Thyroid gland (tissue), 4 donors: ENCODE results near the gene KCNK17. TPM values are rescaled to one million over a fixed set of nuclear protein-coding genes. Genes with fewer than 3 reads are reported as not detected.

Source experiments
- DNase-seq, 2 donors: peaks; one replicate each; pipeline ENCODE4 v3.0.0-alpha.2; 2019
- H3K27ac ChIP-seq, 3 donors: fragments of 200-600 bp; sonication (generic); 1 replicate in 2 of 3; 2 replicates in 1 of 3; pipeline ENCODE4 v1.5.1; 2016 to 2019; ENCODE audit warnings: mild to moderate bottlenecking in 1 of 3, moderate library complexity in 1 of 3
- H3K27me3 ChIP-seq: fragments of 200-600 bp; sonication (generic); one replicate; pipeline ENCODE4 v1.5.1; 2019
- H3K36me3 ChIP-seq, 2 donors: fragments of 200-600 bp; sonication (generic); one replicate each; pipeline ENCODE4 v1.5.1; 2016 to 2019
- H3K4me1 ChIP-seq, 2 donors: fragments of 200-600 bp; sonication (generic); one replicate each; pipeline ENCODE4 v1.5.1; 2017 to 2019
- H3K4me3 ChIP-seq, 3 donors: fragments of 200-600 bp; sonication (generic); replicated peaks in 1 of 3; 1 replicate in 2 of 3; 2 replicates in 1 of 3; pipeline ENCODE4 v1.5.1; 2016; ENCODE audit warnings: mild to moderate bottlenecking in 1 of 3
- H3K9me3 ChIP-seq: fragments of 200-600 bp; sonication (generic); one replicate; pipeline ENCODE4 v1.5.1; 2017
- CTCF ChIP-seq, 6 experiments: fragments of 200-600 bp in 3 of 6; fragments of 450-650 bp in 3 of 6; sonication (generic) in 3 of 6; IDR thresholded peaks; one replicate each; pipeline ENCODE4 v1.5.1; 2016 to 2019; ENCODE audit warnings: antibody characterized with exemption in 6 of 6, mild to moderate bottlenecking in 2 of 6, inconsistent platforms in 1 of 6, moderate library complexity in 1 of 6
- POLR2A ChIP-seq, 2 donors: fragments of 450-650 bp; IDR thresholded peaks; one replicate each; pipeline ENCODE4 v1.6.1; 2017; ENCODE audit warnings: antibody characterized with exemption in 2 of 2, mild to moderate bottlenecking in 2 of 2, moderate library complexity in 1 of 2
- WGBS, 2 donors: methylation state at CpG; one replicate each; pipeline ENCODE4 v1.1.5; 2017; 5-methylcytosine and 5-hydroxymethylcytosine counted together
- intact Hi-C: fragments of 100-400 bp; cut with DNase I; formaldehyde crosslinking; loops from one replicate; pipeline ENCODE4 v1.15.1; 2023
- total RNA-seq, 4 donors: library from RNA; depleted of rRNA; stranded (reverse); fragments of >200 nt; gene quantifications; one replicate each; pipeline ENCODE4 v1.2.3, GENCODE V29; 2016

KCNK17 gene
- total RNA-seq, 4 donors from 2014 or later, result 1.1 to 11.5 (median 4.5) TPM

- no peaks in the 10 kb centered on the region for H3K36me3 ChIP-seq
Observed at GRCh38 chr6:39256294-39256940, 57.8 kb downstream of the KCNK17 start.

DNA sequence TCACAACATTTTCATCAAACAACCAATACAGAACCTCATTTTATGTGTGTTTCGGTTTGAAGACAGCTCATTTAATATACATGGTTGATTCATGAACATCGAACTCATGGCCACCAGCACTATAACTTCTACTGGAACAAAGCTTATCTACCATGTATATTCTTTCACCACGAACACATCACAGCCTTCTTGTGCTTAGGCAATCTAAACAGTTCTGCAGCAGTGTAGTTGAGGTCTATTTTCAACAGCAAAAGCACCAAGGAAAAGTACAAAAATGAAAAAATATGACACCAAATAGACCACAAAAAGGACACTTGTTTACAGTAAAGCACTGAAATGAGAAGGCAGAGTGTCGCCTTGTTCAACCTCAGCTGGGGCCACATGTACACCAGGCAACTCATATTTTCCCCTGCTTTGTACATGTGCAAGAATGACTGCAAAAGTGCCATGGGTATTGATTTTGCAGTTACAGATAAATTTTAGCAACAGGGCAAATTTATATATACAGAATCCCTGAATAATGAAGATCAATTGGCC is 59.2 kb downstream of the KCNK17 start:
- Histone ChIP-seq H3K9me3 (no peaks in the 10 kb centered on the region), H3K27ac (no peak overlapping the region), H3K27me3 (no peaks in the 10 kb centered on the region), H3K36me3 (no peaks in the 10 kb centered on the region), H3K4me3 (no peak overlapping the region), H3K4me1 (peaks cover 0 to 12% of the 10 kb centered on the region in 2 donors)
- 94 to 95% methylated on average over 4 of the region's 4 CpGs for WGBS, 2 donors
- intact Hi-C loops, result no loop called here
- DNase-seq, result no peak
- no peak for TF ChIP-seq CTCF (IDR thresholded peaks at IDR 0.05)
- TF ChIP-seq POLR2A (IDR thresholded peaks at IDR 0.05), result no peak

More at GRCh38 chr6:39256294-39256940, 57.8 kb downstream of the KCNK17 start:
- Histone ChIP-seq H3K4me3 (no peak overlapping the region), H3K27me3 (no peaks in the 10 kb centered on the region), H3K27ac (no peak overlapping the region), H3K4me1 (peaks cover 0 to 11% of the 10 kb centered on the region in 2 donors), H3K9me3 (no peaks in the 10 kb centered on the region)
- 79 to 83% methylated on average over 2 of the region's 2 CpGs for WGBS, 2 donors
- DNase-seq, result no peak
- intact Hi-C loops, result no loop called here
- TF ChIP-seq CTCF (IDR thresholded peaks at IDR 0.05), result no peak
- TF ChIP-seq POLR2A (IDR thresholded peaks at IDR 0.05), result no peak

- 22 to 25% methylated on average over 8 of the region's 8 CpGs for WGBS, 2 donors
- Histone ChIP-seq H3K9me3 (no peaks in the 10 kb centered on the region), H3K36me3 (no peaks in the 10 kb centered on the region), H3K4me3 (no peak overlapping the region), H3K27me3 (no peaks in the 10 kb centered on the region), H3K4me1 (peaks cover 0 to 12% of the 10 kb centered on the region in 2 donors), H3K27ac (no peak overlapping the region)
- DNase-seq, result peak in 1 of 2 donors; percentile 27
- TF ChIP-seq POLR2A (IDR thresholded peaks at IDR 0.05) (no peak), CTCF (IDR thresholded peaks at IDR 0.05) (no peak)
- intact Hi-C loops, result no loop called here
Observed at GRCh38 chr6:39251406-39251805, 62.8 kb downstream of the KCNK17 start.

DNA sequence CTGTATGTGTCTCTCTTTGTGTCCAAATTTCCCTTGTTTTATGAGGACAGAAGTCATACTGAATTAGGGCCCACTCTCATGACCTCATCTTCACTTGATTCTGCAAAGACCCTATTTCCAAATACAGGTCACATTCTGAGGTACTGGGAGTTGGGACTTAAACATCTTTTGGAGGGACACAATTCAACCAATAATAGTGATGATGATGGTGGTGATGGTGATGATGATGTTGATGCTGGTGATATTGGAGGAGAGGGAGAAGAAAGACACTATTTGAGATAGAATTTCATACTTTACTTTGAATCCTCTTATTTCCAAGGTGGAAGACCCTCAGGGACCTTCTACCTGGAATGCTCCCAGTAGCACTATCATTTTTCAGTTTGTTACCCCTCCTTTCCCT is 63.7 kb downstream of the KCNK17 start:
- Histone ChIP-seq H3K27ac (no peak overlapping the region), H3K36me3 (no peaks in the 10 kb centered on the region), H3K9me3 (no peaks in the 10 kb centered on the region), H3K27me3 (no peaks in the 10 kb centered on the region), H3K4me3 (no peak overlapping the region), H3K4me1 (peaks cover 0 to 12% of the 10 kb centered on the region in 2 donors)
- intact Hi-C loops, result no loop called here
- no peak for TF ChIP-seq POLR2A (IDR thresholded peaks at IDR 0.05)
- no peak for TF ChIP-seq CTCF (IDR thresholded peaks at IDR 0.05)
- DNase-seq, result no peak

GRCh38 chr6:39249278-39249677 is 64.9 kb downstream of the KCNK17 start:
- no peak for DNase-seq
- TF ChIP-seq POLR2A (IDR thresholded peaks at IDR 0.05), result no peak
- no peak for TF ChIP-seq CTCF (IDR thresholded peaks at IDR 0.05)
- Histone ChIP-seq H3K9me3 (no peaks in the 10 kb centered on the region), H3K4me1 (peaks cover under 1 to 15% of the 10 kb centered on the region in 2 donors), H3K4me3 (no peak overlapping the region), H3K36me3 (no peaks in the 10 kb centered on the region), H3K27ac (no peak overlapping the region), H3K27me3 (no peaks in the 10 kb centered on the region)
- 100% methylated on average over 1 of the region's 1 CpG for WGBS, 2 donors
- intact Hi-C loops, result no loop called here
